Astrocyte (in vitro differentiated cells and primary cell): Measurements from ENCODE around the gene CADM1. TPM values are rescaled to one million over a fixed set of nuclear protein-coding genes. Genes with fewer than 3 reads are reported as not detected.

Experiments
- DNase-seq: peaks from one replicate; pipeline ENCODE4 v3.0.0-alpha.2; 2010; ENCODE audit warnings: low read depth
- FAIRE-seq: peaks from 2 replicates; lab custom pipeline; 2011; peaks lifted over from hg19 to GRCh38; lab: Jason Lieb, UNC
- H2AFZ ChIP-seq: 2 replicates; pipeline ENCODE4 v1.6.0; 2012; ENCODE audit warnings: low read depth, low read length, inconsistent platforms
- H3K27ac ChIP-seq: 2 replicates; pipeline ENCODE4 v1.5.1; 2011; ENCODE audit warnings: low read depth, low read length, inconsistent platforms
- H3K27me3 ChIP-seq: 2 replicates; pipeline ENCODE4 v1.6.0; 2011; ENCODE audit warnings: low read length, inconsistent platforms; ENCODE audit not compliant: insufficient read depth
- H3K36me3 ChIP-seq: 2 replicates; pipeline ENCODE4 v1.5.1; 2011; ENCODE audit warnings: low read length, inconsistent platforms; ENCODE audit not compliant: insufficient read depth
- H3K4me1 ChIP-seq: 2 replicates; pipeline ENCODE4 v1.5.1; 2011; ENCODE audit warnings: low read length, inconsistent platforms; ENCODE audit not compliant: insufficient read depth
- H3K4me2 ChIP-seq: 2 replicates; pipeline ENCODE4 v1.6.0; 2012; ENCODE audit warnings: low read length, inconsistent platforms
- H3K4me3 ChIP-seq: 2 replicates; pipeline ENCODE4 v1.5.1; 2011; ENCODE audit warnings: low read depth, mild to moderate bottlenecking, low read length, inconsistent platforms; ENCODE audit not compliant: insufficient read depth
- H3K79me2 ChIP-seq: 2 replicates; pipeline ENCODE4 v1.6.0; 2012; ENCODE audit warnings: mild to moderate bottlenecking, low read length, inconsistent platforms; ENCODE audit not compliant: insufficient read depth
- H3K9ac ChIP-seq: 2 replicates; pipeline ENCODE4 v1.6.0; 2012; ENCODE audit warnings: mild to moderate bottlenecking, low read length, inconsistent platforms
- H3K9me3 ChIP-seq: 2 replicates; pipeline ENCODE4 v1.5.1; 2012; ENCODE audit warnings: low read depth, mild to moderate bottlenecking, low read length, inconsistent platforms; ENCODE audit not compliant: insufficient read depth
- H4K20me1 ChIP-seq: 2 replicates; pipeline ENCODE4 v1.6.0; 2012; ENCODE audit warnings: low read length, inconsistent platforms; ENCODE audit not compliant: insufficient read depth
- H3K27ac Mint-ChIP-seq: one replicate; pipeline ENCODE4 v1.8.0; 2021; ENCODE audit warnings: mild to moderate bottlenecking, mixed read lengths; ENCODE audit not compliant: unreplicated experiment
- H3K27me3 Mint-ChIP-seq: one replicate; pipeline ENCODE4 v1.8.0; 2021; ENCODE audit warnings: low read depth, mixed read lengths; ENCODE audit not compliant: unreplicated experiment
- H3K36me3 Mint-ChIP-seq: one replicate; pipeline ENCODE4 v1.8.0; 2021; ENCODE audit warnings: low read depth, mixed read lengths; ENCODE audit not compliant: unreplicated experiment
- H3K4me1 Mint-ChIP-seq: one replicate; pipeline ENCODE4 v1.8.0; 2021; ENCODE audit warnings: low read depth, mixed read lengths; ENCODE audit not compliant: unreplicated experiment
- H3K4me3 Mint-ChIP-seq: one replicate; pipeline ENCODE4 v1.8.0; 2021; ENCODE audit warnings: mild to moderate bottlenecking, moderate library complexity, mixed read lengths; ENCODE audit not compliant: unreplicated experiment
- H3K9me3 Mint-ChIP-seq: one replicate; pipeline ENCODE4 v1.8.0; 2021; ENCODE audit warnings: mild to moderate bottlenecking, mixed read lengths; ENCODE audit not compliant: unreplicated experiment
- CTCF ChIP-seq: IDR thresholded peaks from 2 replicates; pipeline ENCODE4 v1.5.1; 2011; ENCODE audit warnings: low read depth, mild to moderate bottlenecking, inconsistent platforms, low read length, moderate library complexity; ENCODE audit not compliant: insufficient read depth
- EZH2 ChIP-seq: IDR thresholded peaks from 2 replicates; pipeline ENCODE4 v1.6.1; 2012; ENCODE audit warnings: mild to moderate bottlenecking, low read length, inconsistent platforms; ENCODE audit not compliant: insufficient read depth
- total RNA-seq: library from RNA; stranded (reverse); gene quantifications from 2 replicates; pipeline ENCODE4 v1.2.1, GENCODE V29; 2021

Gene CADM1
- total RNA-seq, 1 donor from 2014 or later: 414 TPM

- Mint-ChIP-seq H3K27me3 (peaks cover 20% of the 10 kb centered on the region), H3K9me3 (no peaks in the 10 kb centered on the region), H3K36me3 (no peaks in the 10 kb centered on the region), H3K27ac (no peak overlapping the region), H3K4me3 (no peak overlapping the region), H3K4me1 (no peaks in the 10 kb centered on the region)
- no peaks in the 10 kb centered on the region for H3K79me2 ChIP-seq
- no peaks in the 10 kb centered on the region for H3K36me3 ChIP-seq
- H3K27me3 ChIP-seq: peaks cover 9% of the 10 kb centered on the region
- H3K9ac ChIP-seq: no peak overlapping the region
- no peak overlapping the region for H3K4me2 ChIP-seq
- no peak overlapping the region for H3K4me3 ChIP-seq
- no peaks in the 10 kb centered on the region for H4K20me1 ChIP-seq
- DNase-seq (no peak), FAIRE-seq (no peak)
- H3K4me1 ChIP-seq: no peaks in the 10 kb centered on the region
- H3K27ac ChIP-seq: no peak overlapping the region
- H2AFZ ChIP-seq: no peak overlapping the region
- H3K9me3 ChIP-seq: no peaks in the 10 kb centered on the region
- no peak for TF ChIP-seq CTCF
- TF ChIP-seq EZH2: no peak
These were observed 11.6 kb upstream of the CADM1 start for GRCh38 chr11:115515647-115516395.

GRCh38 chr11:115506954-115507675, 2.9 kb upstream of the CADM1 start:
- Mint-ChIP-seq H3K27me3 (peaks cover 9% of the 10 kb centered on the region), H3K9me3 (no peaks in the 10 kb centered on the region), H3K4me3 (no peak overlapping the region), H3K27ac (no peak overlapping the region), H3K36me3 (no peaks in the 10 kb centered on the region), H3K4me1 (peaks cover 4% of the 10 kb centered on the region)
- Histone ChIP-seq H3K27me3 (peaks cover 18% of the 10 kb centered on the region), H4K20me1 (peaks cover 10% of the 10 kb centered on the region), H3K9me3 (no peaks in the 10 kb centered on the region), H2AFZ (no peak overlapping the region), H3K36me3 (no peaks in the 10 kb centered on the region), H3K4me3 (no peak overlapping the region), H3K9ac (no peak overlapping the region), H3K4me2 (no peak overlapping the region), H3K79me2 (peaks cover 19% of the 10 kb centered on the region), H3K27ac (no peak overlapping the region), H3K4me1 (no peaks in the 10 kb centered on the region)
- no peak for DNase-seq
- TF ChIP-seq CTCF (no peak), EZH2 (no peak)
- no peak for FAIRE-seq
